Ascending aorta (tissue), 2 donors: Measurements from ENCODE around the gene GOLPH3. TPM values are rescaled to one million over a fixed set of nuclear protein-coding genes. Genes with fewer than 3 reads are reported as not detected.
A peak's percentile ranks its signal among the peaks of the same experiment; 100 is the strongest.

Experiments
- DNase-seq, 2 donors: peaks; one replicate each; pipeline ENCODE4 v3.0.0-alpha.2; 2019; ENCODE audit warnings: low spot score in 2 of 2
- H3K27ac ChIP-seq, 2 donors: fragments of 200-600 bp; sonication (generic); one replicate each; pipeline ENCODE4 v1.5.1; 2016 to 2017; ENCODE audit warnings: mild to moderate bottlenecking in 1 of 2
- H3K27me3 ChIP-seq: fragments of 200-600 bp; sonication (generic); one replicate; pipeline ENCODE4 v1.5.1; 2017
- H3K36me3 ChIP-seq, 2 donors: fragments of 200-600 bp; sonication (generic); one replicate each; pipeline ENCODE4 v1.5.1; 2016
- H3K4me1 ChIP-seq, 2 donors: fragments of 200-600 bp; sonication (generic); one replicate each; pipeline ENCODE4 v1.5.1; 2016 to 2017; ENCODE audit warnings: mild to moderate bottlenecking in 1 of 2
- H3K4me3 ChIP-seq, 2 donors: fragments of 200-600 bp; sonication (generic); one replicate each; pipeline ENCODE4 v1.5.1; 2016 to 2017; ENCODE audit warnings: mild to moderate bottlenecking in 1 of 2
- H3K9me3 ChIP-seq, 2 donors: fragments of 200-600 bp; sonication (generic); one replicate each; pipeline ENCODE4 v1.5.1; 2016
- CTCF ChIP-seq, 3 experiments: fragments of 200-600 bp in 2 of 3; fragments of 450-650 bp in 1 of 3; sonication (generic) in 2 of 3; IDR thresholded peaks; one replicate each; pipeline ENCODE4 v1.5.1; 2016 to 2019; ENCODE audit warnings: antibody characterized with exemption in 3 of 3, mild to moderate bottlenecking in 1 of 3, moderate library complexity in 1 of 3
- intact Hi-C: fragments of 100-400 bp; cut with DNase I; formaldehyde crosslinking; loops from one replicate; pipeline ENCODE4 v1.15.1; 2023
- total RNA-seq: library from RNA; depleted of rRNA; stranded (reverse); fragments of >200 nt; gene quantifications from one replicate; pipeline ENCODE4 v1.1.0, GENCODE V29; 2016

Gene GOLPH3
- total RNA-seq, 1 donor from 2014 or later, result 171 TPM

- no peak for DNase-seq
- Histone ChIP-seq H3K4me3 (no peak overlapping the region), H3K9me3 (no peaks in the 10 kb centered on the region), H3K36me3 (no peaks in the 10 kb centered on the region), H3K4me1 (peaks cover 0 to 19% of the 10 kb centered on the region in 2 donors), H3K27ac (no peak overlapping the region), H3K27me3 (no peaks in the 10 kb centered on the region)
- intact Hi-C loops, result no loop called here
- TF ChIP-seq CTCF (IDR thresholded peaks at IDR 0.05), result no peak
Observed at GRCh38 chr5:32197032-32197431, 22.9 kb upstream of the GOLPH3 start.

GRCh38 chr5:32195265-32195664 lies 21.1 kb upstream of the GOLPH3 start:
- TF ChIP-seq CTCF (IDR thresholded peaks at IDR 0.05), result no peak
- H3K4me1 ChIP-seq, result peaks cover 0 to 13% of the 10 kb centered on the region in 2 donors
- H3K27me3 ChIP-seq, result no peaks in the 10 kb centered on the region
- H3K9me3 ChIP-seq, result no peaks in the 10 kb centered on the region
- no peaks in the 10 kb centered on the region for H3K36me3 ChIP-seq
- H3K27ac ChIP-seq, result no peak overlapping the region
- DNase-seq, result no peak
- intact Hi-C loops, result no loop called here
- no peak overlapping the region for H3K4me3 ChIP-seq

GRCh38 chr5:32193591-32193990 lies 19.5 kb upstream of the GOLPH3 start:
- intact Hi-C loops, result loop anchor here (1.0 kb wide), 1 partner anchor 19 kb away; the partner anchor contains the start of gene GOLPH3
- H3K4me3 ChIP-seq, result peak overlapping the region; percentile 26 to 38
- peak overlapping the region; percentile 44 to 57 for H3K27ac ChIP-seq
- no peaks in the 10 kb centered on the region for H3K27me3 ChIP-seq
- DNase-seq, result peak; percentile 64 to 95
- H3K4me1 ChIP-seq, result peaks cover 0 to 13% of the 10 kb centered on the region in 2 donors
- TF ChIP-seq CTCF (IDR thresholded peaks at IDR 0.05), result no peak
- H3K9me3 ChIP-seq, result no peaks in the 10 kb centered on the region
- no peaks in the 10 kb centered on the region for H3K36me3 ChIP-seq

GRCh38 chr5:32190095-32190494 lies 16.0 kb upstream of the GOLPH3 start:
- Histone ChIP-seq H3K27ac (no peak overlapping the region), H3K4me1 (peaks cover 0 to 13% of the 10 kb centered on the region in 2 donors), H3K27me3 (no peaks in the 10 kb centered on the region), H3K4me3 (no peak overlapping the region), H3K36me3 (no peaks in the 10 kb centered on the region), H3K9me3 (no peaks in the 10 kb centered on the region)
- TF ChIP-seq CTCF (IDR thresholded peaks at IDR 0.05), result no peak
- no peak for DNase-seq
- intact Hi-C loops, result no loop called here

GRCh38 chr5:32187675-32188074 lies 13.6 kb upstream of the GOLPH3 start:
- Histone ChIP-seq H3K4me1 (no peaks in the 10 kb centered on the region), H3K27ac (no peak overlapping the region), H3K36me3 (no peaks in the 10 kb centered on the region), H3K27me3 (no peaks in the 10 kb centered on the region), H3K4me3 (no peak overlapping the region), H3K9me3 (no peaks in the 10 kb centered on the region)
- intact Hi-C loops, result no loop called here
- no peak for TF ChIP-seq CTCF (IDR thresholded peaks at IDR 0.05)
- no peak for DNase-seq

- Histone ChIP-seq H3K36me3 (no peaks in the 10 kb centered on the region), H3K27me3 (no peaks in the 10 kb centered on the region), H3K9me3 (no peaks in the 10 kb centered on the region), H3K27ac (no peak overlapping the region), H3K4me1 (no peaks in the 10 kb centered on the region), H3K4me3 (no peak overlapping the region)
- no peak for DNase-seq
- intact Hi-C loops, result no loop called here
- TF ChIP-seq CTCF (IDR thresholded peaks at IDR 0.05), result no peak
Observed at GRCh38 chr5:32182463-32183063, 8.4 kb upstream of the GOLPH3 start.
